Stimulated activated CD8-positive, alpha-beta memory T cell treated with anti-CD3 and anti-CD28 coated beads, Interleukin-15, amount 100 ng/mL, for 1 hour (primary cell): ENCODE data around the gene LTB4R2.

Experiments
- DNase-seq: peaks from one replicate; pipeline ENCODE4 v3.0.0-alpha.2; 2020; ENCODE audit warnings: low read depth

The LTB4R2 gene

DNA sequence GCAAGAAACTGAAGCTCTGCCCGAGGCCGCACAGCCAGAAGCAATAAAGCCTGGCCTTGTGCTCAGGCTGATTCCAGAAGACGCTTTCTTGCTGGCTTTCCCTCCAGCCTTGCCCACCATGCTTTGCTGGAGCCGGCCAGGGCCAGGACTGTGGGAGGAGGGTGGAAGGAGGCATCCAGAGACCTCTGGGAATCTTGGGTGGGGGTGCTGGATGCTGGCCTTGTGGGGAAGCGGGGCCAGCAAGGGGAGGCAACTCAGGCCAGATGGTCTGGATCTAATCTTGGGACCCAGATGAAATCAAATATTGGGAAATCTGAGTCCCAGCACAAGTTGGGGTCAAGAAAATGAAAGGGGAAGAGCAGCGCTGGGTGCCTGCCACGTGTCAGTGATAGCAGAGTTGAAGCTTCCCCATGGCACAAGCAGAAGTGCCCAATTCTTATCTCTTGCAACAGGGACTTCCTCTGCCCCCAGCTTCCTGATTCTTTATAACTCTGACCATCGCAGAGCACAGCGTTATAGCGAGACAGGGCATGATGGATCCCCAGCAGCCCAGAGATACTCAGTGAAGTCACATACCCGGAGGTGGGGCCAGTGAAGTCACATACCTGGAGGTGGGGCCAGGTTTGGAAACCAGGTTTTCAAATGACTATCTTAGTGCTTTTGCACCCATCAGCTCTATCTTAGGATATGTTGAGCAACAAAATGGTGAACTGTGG is 32.2 kb upstream of the LTB4R2 start:
- no peak for DNase-seq

DNA sequence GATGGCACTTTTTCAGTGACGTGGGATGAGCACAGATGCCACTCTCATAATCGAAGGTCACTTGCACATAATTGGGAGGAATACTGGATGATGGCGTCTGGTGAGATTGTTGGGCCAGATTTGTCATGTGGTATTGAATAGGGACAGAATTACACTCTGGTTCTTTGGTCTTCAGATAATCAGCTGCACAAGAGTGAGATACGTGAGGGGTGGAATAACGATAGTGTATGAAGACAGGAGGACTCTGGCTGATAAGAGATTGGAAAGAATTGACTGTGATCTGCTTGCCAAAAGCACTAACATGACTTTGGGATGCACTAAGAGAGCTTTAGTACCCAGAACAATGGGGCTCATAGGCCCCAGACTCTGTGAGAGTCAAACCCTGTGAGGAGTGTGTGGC is 31.5 kb upstream of the LTB4R2 start:
- DNase-seq = no peak

DNA sequence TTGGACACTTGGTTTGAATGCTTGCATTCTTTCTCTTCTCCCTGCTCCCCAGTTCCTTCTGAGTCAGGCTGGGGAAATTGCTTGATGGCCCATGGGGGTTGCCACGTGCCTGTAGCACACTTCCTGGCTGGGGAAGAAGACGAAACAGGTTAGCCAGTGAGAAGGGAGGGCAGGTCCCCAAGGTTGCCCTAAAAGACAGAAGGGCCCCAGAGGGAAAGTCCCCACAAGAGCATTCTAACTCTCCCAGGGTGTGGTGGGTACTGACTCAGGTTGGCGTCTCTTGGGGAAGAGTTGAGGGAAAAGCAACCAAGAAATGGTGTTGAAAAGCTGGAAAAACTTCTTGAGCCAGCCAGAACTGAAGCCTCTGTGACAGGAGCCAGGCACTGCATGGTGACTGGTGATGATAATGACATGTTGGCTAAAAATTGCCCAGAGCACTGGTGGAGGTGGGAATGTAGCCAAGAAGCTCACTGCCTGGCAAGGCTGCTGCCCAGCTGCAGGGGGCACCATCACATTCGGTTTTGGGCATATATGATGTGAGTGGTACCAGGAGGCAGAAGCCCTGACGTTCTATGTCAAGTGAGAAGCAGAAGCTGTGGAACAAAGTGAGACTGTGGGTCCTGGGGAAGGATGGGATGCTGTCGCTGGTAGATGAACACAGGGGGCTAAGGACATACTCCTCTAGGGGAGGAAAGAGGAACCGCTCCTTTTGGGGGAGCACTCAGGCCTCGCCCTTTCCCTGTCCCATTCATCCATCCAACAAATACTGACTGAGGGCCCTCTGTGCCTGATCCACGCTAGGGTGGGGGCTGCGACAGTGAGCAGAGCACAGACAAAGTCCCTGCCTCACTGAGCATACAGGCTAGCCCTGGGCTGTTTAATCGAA is 30.4 kb upstream of the LTB4R2 start:
- DNase-seq = no peak

DNA sequence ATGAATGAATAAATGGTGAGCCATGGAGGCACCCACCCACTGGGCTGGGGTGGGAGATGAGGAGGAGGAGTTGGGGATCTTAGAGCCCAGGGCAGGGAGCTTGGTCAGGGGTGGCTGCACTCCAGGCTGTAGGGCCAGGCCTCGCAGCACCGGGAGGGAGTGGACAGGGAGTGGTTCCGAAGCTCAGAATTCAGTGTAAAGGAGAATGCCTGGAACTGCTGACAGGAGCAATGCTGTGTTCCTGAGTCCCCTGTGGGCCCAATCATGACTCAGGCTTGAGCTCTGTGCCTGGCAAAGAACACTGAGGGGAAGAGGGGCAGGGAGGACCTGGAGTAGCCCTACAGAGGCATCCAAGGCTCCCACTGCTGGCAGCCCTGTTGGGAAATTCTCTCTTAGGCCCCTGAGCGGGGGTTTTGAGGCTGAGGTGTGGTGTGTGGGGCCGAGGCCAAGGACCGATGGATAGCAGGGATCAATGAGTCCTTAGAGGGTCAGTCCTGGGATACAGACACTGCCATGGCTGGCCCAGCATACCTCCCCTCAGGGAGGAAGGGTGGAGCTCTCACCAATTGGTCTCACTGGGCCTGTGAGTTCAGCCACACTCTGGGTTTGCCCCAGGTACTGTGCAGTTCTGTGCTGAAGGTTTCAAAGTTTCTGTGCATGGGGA is 29.0 kb upstream of the LTB4R2 start:
- DNase-seq = no peak

DNA sequence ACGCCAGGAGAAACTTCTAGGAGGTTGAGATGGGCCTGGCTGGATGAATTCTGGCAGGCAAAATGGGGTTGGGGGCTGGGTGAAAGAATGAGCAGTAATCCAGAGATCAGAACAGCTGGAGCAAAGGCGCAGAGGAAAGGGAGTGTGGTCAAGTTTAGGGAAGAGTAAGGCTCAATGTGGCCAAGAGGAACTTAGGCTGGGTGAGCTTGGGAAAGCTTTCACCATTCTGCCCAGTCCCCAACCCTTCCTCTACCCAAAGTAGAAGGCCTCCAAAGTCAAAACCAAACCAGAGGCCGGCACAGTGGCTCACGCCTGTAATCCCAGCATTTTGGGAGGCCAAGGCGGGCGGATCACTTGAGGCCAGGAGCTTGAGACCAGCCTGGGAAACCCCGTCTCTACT is 28.3 kb upstream of the LTB4R2 start:
- DNase-seq = no peak

DNA sequence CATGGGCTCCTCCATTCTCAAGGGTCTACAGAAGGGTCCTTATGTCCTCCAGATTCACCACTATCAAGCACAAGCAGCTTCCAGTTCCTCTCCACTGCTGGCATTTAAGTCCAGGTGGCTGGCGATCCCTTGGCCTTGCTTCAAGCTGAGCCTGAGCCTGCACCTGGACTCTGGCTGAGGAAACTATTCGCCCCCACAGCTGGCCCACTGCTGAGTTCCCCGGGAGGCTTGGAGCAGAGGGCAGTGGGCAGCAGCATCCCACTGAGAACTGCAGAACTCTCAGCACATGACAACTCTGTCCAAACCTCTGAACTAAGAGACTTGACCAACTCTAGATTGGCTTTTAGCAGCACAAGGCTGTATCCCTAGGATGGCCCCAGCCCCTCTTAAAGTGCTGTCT is 27.2 kb upstream of the LTB4R2 start:
- no peak for DNase-seq

DNA sequence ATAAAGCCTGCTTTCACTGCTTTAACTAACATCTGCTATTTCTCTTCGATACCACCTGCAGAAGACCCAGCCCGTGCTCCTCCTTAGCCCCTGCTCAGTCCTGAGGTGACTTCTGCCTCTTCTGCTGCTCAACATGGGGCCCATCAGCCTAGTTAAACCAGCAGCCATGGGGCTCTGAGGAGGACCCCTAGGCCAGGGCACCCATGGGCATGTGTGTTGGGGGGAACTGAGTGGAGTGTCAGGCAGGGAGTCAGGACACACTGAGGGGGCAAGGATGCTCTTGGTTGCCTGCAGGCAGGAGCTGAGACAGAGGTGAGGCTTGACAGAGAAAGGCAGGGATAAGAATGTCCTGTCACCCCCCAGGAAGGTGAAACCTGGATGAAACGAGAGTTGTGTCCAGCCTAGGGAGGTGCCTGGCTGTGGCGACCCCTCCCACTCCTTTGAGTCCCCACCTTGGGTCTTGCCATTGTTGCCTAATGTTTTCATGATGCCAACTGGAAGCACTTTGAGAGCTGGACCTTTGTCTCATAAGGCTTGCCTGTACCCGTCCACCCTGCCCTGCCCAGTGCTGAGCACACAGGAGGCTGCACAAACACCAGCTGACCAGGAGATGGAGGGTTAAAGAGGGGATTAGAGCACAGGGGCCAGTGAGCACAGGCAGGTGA is 26.0 kb upstream of the LTB4R2 start:
- no peak for DNase-seq

DNA sequence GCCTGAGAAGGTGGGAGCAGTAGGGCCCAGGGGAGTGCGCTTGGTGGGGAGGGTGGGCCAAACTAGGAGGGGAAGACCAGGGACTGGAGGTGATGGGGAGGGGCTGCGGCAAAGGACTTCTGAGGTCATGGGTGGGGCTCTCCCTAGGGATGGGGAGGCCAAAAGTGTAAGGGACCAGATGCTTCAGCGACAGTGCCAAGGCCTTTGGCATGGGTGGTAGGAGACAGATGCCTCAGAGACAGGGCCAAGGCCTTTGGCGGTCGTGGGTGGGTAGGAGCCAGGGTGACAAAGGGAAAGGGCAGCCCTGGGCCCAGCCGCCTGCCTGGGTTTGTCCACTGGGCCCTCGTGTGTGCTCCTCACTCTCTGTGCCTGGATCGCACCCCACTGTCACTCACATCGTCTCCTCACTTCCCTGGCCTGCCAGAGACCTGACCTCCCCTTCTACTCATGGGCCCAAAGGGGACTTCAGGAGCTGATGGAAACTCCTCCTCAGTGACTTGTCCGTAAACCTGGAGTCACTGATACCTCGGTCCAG is 25.4 kb upstream of the LTB4R2 start:
- DNase-seq = no peak

DNA sequence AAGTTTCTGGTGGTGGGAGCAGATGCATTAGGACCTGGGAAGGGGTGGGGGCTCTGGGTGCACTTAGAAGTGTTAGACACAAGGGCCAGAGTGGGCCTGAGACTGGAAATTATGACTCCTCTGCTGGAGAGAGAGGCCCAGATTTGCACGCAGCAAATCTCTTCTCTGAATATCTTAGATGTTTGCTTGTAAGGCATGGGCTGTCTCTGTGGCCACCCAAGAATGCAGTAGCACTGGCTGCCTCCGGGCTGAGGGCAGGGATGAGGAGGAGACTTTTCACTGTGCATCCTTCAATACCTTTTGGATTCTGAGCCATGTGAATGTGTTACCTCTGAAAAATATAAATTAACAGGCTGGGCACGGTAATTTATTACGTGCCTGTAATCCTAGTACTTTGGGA is 24.6 kb upstream of the LTB4R2 start:
- DNase-seq = no peak

DNA sequence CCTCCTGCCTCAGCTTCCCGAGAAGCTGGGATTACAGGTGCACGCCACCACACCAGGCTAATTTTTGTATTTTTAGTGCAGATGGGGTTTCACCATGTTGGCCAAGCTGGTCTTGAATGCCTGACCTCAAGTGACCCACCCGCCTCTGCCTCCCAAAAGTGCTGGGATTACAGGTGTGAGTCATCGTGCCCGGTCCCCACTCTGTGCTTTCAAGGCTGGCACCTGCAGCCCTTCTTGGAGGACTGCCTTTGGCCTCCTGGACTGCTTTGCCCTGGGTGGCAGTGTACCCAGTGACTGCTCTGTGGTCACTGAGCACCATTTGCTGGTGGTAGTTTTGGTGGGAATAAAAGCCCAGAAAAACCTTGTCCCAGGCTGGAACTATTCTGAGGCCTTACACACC is 22.9 kb upstream of the LTB4R2 start:
- DNase-seq = no peak

DNA sequence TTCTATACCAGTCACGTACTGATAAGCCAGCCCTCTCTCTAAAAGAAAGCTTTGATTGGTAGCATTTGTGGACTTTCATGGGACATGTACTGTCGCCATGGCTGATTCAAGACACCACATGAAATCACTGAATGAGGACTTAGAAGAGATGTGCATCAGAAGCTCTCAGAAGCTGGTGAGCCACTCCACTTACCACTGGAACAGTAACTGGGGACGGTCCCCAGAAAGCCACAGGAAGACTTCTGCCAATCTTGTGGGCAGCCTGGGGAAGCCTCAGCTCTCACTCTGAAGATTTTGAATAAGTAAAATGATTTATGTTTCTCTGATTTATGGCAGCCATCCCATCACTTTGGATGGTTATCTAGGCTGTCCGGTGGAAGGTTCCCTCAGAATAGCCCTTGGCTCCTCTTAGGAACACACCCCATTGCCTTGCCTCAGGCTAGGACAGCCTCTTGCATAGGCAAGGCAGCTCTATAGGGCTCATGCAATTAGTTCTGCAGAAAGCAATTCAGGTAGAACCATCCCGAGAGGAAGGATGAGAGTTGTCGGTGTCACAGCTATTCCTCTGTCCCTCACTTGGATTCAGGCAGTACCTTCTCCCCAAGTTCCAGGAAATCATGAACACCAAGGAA is 20.2 kb upstream of the LTB4R2 start:
- no peak for DNase-seq

DNA sequence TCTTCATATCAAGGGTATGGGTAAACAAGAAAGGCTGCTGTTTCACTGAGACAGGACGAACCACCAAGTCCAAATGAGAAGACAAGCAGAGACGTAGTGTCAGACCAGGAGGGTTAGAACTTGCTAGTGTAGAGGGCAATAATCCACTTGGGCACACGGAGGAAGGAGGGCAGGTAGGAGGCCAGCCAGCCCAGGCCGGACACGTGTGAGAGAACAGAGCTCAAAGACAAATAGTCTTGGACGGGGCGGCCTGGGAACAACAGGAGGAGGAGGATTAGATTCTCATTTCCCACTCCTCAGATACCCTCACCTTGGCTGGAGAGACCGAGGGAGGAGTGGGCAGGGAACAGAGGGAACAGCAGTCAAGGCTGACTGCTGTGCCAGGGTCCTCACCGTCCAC is 19.2 kb upstream of the LTB4R2 start:
- DNase-seq = no peak

DNA sequence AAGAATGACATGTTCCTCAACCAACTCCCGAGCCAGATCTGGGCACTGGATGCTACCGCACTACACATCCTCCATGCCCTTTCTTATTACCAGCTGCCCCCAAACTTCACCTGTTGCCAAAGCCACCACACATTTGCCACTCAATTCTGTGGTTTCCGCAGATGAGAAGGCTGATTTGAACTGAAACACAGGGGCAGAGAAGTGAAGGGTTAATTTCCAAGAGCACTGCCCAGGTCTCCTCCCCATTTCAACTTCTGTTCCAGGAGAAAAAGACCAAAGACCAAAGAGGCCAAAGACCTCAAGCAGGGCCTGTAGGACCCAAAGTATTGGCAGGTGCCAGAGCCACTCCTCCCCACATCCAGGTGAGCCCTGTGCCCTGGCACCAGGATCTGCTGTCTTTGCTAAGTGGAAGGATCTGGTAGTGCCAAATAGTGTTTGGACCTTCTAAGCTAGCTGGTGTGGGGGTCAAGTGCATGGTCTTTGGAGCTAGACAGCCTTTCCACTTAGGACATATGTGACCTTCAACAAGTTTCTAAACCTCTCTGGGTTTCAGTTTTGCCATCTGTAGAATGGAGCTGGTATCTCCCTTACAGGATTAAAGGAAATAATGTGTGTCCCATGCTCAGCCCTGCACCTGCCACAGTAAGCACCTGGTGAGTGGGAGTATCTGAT is 18.4 kb upstream of the LTB4R2 start:
- no peak for DNase-seq

DNA sequence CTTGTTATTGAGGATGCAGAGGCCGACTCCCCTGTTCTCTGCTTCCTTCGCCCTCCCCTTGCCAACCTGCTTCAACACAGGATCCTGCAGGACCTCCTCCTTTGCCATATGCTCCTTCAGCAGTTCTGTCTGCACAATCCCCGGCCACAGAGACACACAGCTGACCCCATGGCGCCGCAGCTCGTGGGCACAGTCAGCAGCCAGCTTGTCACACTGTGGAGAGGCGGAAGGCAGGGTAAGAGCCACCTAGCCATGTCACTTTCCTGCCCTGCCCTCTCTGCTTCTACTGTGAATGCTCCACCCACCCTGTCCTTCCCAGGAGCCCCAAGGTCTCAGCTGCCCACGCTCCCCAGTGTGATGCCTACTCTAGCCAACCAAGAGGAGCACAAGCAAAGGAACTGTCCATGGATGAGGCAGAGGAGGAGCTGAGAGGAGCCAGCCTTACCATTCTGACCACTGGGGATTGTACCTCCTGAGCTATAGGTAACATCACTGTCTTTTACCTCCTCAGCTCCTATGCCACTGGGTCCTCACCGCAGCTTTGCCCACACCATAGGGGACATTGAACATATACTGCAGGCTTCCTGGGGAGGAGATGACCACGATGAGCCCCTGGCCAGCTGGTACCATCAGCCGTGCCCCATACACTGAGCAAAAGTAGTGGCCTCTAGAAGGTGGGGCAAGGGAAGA is 17.7 kb upstream of the LTB4R2 start:
- DNase-seq = no peak

DNA sequence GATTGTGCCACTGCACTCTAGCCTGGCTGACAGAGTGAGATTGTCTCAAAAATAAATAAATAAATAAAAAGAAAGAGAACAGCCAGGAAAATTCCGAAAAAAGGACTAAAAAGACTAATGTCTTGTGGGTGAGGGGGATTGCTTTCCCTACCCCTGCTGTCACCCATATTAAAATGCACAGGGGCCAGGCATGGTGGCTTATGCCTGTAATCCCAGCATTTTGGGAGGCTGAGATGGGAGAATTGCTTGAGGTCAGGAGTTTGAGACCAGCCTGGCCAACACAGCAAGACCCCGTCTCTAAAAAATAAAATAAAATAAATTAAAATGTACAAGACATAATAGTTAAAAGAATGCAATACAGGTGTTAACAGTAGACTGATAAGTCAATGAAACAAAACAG is 16.4 kb upstream of the LTB4R2 start:
- DNase-seq = no peak

DNA sequence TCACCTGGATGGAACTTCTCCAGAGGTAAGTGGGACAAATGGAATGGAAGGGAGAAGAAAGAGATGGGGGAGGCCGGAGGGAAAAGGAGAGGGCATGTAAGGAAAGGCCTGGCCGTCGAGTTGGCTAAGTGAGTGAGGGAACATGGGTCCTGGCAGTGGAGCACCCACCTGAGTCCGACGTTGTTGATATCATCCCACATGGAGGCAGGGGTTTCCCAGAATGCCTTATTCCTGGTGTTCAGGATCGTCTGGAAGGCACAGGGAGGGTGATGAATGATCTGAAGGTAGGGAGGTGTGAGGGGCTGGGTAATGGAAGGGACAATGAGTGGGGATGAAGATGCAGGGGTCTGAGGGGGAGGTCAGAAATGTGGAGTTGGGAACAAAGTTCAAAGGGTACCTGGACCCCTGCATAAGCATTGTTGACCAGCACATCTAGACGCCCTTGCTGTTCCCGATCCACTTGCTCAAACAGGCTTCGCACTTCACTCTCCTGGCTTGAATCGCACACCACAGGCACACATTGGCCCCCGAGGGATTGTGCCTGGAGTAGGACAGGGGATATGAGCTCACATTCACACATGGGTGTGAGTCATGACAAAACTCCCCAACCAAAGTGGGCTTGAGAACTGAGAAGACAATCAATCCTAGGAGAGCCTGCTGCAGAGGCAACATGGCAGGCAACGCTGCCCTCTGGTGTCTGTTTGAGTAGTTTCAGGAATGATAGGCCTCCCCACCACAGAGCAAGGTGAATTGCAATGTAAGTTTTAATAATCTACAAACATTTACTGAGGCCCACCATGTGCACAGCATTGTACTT is 13.4 kb upstream of the LTB4R2 start:
- DNase-seq = peak; percentile 40

DNA sequence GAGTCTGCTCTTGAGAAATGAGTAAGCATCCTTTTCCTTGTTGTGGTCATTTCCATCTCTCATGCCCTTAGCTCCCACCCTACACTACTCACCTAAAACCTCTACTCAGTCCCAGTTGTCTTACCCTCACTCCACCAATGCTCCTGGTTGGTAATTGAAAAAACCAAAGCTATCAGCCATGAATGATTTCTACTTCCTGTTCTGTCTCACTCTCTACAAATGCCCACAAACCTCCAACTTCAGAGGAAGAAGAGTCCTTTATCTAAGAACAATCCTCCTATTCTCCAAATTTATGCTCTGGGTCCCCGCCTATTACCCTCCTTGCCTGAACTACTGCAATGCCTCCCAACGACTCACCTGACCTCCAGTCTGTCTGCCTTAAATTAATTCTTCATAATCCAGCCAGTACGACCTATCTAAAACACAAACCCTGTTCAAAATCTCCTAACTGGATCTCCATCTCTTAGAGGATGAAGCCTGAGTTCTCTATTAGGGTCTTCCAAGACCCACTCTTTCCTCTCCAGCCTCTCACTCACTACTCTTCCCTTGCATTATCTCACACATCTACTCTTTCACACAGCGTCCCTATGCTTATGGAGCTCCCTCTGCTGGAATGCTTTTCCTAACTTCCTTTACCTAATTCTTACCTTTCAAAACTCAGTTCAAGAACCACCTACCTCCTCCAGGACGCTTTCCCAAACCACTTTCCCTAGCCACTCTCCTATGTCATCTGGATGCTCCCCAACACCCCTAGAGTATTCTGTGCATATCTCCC is 12.6 kb upstream of the LTB4R2 start:
- DNase-seq = no peak

DNA sequence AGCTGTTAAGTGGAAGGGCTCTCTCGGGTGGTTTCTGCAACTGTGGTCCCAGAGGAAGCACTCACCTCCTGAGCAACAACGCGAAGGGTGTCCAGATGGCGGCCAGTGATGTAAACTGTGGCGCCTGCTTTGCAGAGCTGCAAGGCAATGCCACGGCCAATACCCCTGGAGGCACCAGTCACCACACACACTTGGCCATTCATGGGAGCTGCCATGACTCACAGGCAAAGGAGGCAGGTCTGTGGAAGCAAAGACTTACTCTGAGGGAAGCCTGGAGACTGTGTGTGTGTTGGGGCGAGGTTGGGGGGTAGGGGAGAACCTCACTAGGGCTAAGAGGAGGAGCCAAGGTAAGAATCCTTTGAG is 11.1 kb upstream of the LTB4R2 start:
- DNase-seq = no peak
